ENCODE results near the gene MRFAP1.

GRCh38 chr4:6639137-6639680, 1.3 kb upstream of the MRFAP1 start:
- TF ChIP-seq CTCF (IDR thresholded peaks at IDR 0.05; ENCODE audit: low read depth, low read length) (no peak), EZH2phosphoT487 (IDR thresholded peaks at IDR 0.05; ENCODE audit: low read depth) (no peak)
